Superior temporal gyrus (tissue), 1 donor: ENCODE data around the gene BOLA1.

Experiments used
- DNase-seq: peaks from one replicate; pipeline ENCODE4 v3.0.0-alpha.2; 2016; ENCODE audit errors: extremely low spot score

Gene BOLA1

DNA sequence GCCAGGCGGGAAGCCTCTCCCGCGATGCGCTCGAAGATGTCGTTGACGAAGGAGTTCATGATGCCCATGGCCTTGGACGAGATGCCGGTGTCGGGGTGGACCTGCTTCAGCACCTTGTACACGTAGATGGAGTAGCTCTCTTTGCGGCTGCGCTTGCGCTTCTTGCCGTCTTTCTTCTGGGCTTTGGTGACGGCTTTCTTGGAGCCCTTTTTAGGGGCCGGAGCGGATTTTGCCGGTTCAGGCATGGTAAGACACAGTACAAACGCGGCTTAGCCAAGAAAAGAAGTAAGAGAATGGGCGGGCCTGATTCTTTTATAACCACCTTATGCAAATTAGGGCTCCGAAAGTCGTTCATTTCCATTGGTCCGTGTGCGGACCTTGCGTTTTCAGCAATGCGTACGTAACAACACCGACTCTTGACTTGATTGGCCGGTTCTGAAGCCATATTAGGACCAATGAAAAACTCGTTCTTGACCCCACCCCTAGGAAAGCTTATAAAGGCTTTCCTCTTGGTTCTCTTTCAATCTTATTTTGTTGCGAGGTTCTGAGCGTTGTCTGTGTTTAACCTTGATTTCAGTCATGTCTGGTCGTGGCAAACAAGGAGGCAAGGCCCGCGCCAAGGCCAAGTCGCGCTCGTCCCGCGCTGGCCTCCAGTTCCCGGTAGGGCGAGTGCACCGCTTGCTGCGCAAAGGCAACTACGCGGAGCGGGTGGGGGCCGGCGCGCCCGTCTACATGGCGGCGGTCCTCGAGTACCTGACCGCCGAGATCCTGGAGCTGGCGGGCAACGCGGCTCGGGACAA is 12.8 kb upstream of the BOLA1 start:
- DNase-seq = peak; percentile 100

DNA sequence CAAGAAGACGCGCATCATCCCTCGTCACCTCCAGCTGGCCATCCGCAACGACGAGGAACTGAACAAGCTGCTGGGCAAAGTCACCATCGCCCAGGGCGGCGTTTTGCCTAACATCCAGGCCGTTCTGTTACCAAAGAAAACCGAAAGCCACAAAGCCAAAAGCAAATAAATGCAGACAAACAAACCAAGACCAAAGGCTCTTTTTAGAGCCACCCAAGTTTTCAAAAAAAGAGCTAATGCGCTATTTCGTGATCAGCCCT is 12.2 kb upstream of the BOLA1 start:
- peak; percentile 64 for DNase-seq

DNA sequence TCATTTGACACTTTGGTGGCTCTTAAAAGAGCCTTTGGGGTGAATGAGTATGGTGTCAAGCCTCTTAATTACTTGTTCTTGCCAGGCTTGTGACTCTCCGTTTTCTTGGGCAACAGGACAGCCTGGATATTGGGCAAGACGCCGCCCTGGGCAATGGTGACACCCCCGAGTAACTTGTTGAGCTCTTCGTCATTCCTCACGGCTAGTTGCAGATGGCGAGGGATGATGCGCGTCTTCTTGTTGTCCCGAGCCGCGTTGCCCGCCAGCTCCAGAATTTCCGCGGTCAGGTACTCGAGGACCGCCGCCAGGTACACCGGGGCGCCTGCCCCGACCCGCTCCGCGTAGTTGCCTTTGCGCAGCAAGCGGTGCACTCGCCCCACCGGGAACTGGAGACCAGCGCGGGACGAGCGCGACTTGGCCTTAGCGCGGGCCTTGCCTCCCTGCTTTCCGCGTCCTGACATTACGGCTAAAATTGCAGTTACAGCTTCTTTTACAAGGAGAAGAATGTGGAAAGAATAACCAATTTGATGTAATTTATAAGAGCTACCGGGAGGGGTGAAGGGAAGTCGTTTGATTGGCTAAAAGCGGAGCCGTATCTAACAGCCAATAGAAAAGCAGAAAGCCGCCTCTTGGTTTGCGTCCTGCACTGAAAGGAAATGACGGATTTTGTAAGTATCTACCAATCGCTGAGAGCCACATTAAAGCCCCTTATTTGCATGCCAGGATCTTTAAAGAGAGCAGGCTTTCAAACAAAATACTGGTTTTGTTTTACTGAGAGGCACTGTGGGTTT is 11.7 kb upstream of the BOLA1 start:
- peak; percentile 100 for DNase-seq

DNA sequence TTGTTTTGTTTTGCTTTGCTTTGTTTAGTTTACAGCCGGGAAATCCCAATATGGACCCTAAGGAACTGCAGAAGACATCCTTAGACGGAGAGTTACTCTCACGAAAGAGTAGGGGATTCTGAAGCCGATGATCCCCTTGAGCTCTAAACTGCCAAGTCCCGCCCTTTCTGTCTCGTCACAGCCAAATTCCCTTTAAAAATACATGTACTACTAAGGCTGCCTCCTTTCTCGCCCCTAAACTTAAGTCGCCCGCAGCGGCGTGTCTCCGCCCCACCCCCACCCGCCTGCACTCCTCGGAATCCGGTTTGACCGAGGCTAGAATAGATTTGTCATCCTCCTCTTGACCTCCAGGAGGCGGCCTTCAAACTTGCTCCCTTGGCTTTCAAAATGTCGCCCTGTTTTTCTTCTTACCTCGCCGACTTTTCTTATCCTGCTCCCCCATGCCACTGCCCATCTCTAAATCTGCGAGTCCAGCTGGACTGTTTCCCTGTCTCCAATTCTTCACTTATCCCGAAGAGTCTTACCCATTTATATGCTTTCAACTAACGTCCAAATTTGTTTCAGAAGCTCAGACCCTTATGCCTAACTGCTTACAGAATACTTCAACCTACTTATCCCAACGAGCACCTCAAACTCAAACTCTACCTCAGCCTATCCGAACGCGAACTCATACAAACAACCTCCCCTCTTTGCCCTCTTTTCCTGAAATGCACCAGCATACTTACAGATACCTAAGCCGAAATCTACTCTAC is 10.9 kb upstream of the BOLA1 start:
- no peak for DNase-seq

DNA sequence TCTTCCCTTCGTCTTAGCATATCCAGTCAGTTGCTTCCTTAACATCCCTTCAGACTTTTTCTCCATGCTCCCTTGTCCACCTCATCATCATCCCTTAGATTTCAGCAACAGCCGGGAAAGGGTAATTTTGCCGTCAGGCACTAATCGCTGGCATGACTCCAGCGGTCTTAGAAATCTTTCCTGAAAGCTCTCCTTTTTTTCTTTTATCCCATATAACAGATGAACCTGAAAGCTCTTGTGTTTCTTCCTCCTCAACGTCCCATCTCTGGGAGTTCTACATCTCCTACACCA is 10.4 kb upstream of the BOLA1 start:
- no peak for DNase-seq

DNA sequence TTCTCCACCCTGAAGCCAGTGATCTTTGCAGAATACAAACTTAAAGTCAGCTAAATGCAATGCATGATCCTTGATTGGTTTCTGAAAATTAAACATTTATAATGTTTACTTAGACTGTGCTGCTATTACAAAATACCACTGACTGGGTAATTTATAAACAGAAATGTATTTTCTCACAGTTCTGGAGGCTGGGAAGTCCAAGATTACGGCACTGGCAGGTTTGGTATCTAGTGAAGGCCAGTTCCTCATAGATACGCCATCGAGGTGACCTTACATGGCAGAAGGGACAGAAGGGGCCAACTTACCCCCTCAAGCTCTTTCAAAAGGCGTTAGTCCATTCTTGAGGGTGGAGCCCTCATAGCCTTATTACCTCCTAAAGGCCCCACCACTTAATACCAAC is 2.8 kb upstream of the BOLA1 start:
- no peak for DNase-seq

DNA sequence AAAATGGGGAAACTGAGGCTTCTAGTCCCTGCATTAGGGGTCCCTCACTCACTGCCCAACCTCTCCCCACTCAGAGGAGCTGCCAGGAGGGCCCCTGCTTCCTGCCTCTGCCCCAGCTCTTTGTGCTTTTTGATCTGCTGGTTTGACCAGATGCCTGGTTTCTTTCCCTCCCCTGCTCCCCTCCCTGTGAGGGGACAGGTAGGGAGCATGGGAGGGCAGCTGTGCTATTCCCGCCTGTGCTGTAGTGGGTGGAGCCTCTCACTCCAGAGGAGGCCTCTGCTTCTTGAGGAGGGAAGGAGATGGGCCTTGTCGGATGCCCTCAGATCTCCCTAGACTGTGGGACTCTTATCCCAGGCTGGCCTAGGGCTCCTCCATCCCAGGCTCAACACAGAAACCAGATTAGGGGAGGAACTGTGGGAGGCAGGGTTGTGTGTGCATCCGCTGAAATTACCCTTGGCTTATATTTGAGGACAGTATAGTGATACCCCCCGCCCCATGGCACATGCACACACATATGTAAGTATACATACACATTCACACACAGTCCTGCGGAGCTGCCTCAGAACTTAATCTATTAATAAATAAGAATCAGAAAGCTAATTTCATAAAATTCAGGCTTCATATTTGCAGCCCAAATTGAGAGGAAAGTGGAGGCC is 4.6 kb downstream of the BOLA1 start:
- no peak for DNase-seq

DNA sequence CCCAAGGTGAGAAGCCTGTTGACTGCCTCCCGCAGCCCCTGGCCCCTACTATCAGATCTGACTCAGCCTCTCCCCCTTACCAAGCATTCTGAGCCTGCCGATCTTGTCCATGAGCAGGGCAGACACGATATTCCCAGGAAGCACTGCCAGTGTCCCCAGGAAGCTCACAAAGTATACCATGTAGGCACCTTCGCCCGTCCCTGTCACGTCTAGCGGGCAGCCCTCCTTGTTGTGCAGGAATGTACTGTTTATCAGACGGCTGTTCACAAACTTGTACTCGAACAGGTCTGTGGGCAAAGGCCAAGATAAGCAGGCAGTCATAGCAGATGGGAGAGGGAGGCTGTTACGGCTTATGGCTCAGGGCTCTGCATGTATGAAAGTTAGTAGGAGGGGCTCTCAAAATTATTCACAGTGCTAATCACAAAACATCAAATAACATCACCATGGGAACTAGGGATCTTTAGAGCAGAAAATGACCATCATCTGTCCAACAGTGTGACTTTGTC is 7.3 kb downstream of the BOLA1 start:
- no peak for DNase-seq

DNA sequence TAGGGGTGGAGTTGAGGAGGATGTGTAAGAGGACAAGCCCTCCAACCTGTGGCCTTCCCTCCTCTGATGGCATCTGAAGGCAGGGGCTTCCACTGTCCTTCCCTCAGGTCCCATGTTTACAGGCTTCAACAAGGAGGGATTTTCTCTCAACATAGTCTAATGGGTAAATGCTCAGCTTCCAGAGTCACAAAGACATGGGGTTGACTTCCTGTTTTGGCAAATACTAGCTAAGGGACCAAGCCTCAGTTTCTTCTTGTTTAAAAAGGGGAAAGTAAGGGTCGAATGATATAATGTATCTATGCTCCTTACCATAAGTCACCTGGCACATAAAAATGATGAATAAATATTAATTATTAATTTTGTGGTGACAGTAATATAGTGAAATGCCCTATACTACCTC is 15.2 kb downstream of the BOLA1 start:
- no peak for DNase-seq

DNA sequence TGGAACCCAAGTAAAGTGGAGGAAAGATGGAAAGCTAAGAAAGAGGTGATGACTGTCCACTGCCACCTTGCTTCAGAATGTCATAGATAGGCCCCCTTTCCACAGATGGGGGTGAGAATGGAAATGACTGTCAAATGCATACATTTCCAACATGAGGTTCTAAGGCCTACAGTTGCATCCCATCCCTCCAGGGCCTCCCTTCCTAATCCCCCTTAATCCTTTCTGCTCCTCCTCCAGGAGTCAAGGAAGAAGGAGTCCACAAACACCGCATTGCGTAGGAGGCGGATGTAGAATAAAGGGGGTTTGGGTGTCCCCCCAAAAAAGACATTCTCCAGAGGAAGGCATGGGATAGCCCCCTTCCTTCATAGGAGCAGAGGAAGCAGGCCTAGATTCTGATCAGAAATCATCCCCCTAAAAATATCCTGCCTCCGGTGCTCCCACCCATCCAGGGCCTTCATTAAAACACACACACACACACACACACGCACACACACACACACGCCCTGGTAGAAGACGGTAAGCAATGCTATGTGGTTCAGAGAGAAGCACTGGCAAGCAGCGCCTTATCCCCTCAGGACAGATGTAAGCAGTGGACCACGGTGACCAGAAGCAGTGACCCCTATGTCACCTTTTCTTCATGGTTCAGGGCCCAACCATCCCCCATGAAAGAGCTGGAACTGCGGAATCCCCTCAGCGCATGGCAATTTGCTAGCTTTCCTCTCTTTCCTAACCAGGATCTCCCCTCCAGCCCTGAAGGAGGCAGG is 16.2 kb downstream of the BOLA1 start:
- DNase-seq = no peak

DNA sequence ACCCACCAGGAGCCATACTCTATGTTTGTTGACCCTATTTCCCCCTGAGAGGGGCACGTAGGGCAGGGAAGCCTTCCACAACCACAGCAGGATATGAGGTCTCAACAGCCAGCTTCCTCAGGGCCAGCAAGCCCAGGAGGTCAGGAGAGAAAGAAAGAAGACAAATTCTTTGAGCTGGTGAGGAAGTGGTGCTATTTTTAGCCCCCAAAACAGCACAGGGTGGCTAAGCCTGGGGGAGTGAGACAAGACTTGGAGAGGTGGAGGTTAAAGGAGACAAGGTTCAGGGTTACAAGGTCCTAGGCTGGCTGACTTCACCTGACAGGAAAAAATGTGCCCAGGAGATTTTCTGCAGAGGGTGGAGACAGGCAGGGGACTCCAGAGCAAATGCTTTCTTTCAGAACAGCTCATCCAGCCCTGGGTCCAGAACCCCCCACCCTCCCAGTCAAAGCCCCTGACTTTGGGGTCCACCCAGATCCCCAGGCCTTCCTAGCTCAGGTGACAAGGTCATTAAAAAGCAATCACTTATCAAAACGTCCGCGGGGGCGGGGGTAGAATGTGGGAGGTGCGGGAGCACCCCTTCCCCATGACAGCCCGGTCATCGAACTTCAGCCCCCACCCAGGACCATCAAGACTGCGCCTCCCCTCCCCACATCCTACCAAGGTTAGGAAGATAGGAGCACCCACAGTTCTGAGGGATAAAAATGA is 17.0 kb downstream of the BOLA1 start:
- DNase-seq = no peak

DNA sequence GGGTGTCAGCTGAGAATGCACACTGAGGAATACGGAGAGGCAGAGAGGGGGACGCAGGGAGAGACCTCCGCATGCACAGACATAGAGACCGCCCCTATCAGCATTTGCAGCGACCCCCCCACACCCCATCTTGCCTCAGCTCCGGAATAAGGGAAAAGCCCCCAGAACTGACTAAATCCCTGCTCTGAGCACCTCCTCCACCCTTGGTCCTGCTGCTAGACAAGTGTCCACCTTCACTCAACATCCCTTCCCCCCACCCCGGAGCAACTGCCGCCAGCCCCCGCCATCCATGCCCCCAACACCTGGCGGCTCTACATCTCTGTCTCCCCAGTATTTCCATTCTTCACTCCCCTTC is 17.5 kb downstream of the BOLA1 start:
- DNase-seq = no peak

DNA sequence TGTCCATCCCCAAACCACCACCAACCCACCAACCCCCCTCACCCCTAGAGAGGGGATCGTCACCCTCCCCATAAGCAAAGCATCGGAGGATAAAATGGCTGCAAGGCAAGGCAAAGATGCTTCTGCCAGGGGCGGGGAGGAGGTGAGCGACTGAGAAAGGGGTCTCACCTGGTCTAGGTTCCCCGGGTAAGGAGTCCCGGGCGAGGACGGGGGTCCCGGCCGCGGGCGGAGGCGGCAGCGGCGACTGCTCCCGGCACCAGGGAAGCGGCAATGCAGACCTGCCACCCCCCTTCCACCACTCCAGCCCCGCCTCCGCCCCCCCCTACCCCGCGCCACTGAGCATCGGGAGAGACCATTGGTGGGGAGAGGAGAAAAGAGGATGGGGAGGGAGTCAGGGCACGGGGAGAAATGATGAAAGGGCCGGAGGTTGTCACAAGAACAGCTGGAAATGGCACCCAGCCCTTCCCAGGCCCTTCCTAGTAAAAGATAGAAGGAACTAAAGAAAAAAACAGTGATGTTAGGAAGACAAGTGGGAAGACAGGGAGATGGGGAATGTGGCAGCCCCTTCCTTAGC is 18.3 kb downstream of the BOLA1 start, which contains the start of gene SV2A:
SV2A (minus strand) TSS at position 274 of the 574 bp plus-strand sequence. CDS start 4,004 bp downstream, outside the sequence.
- DNase-seq = peak; percentile 72

DNA sequence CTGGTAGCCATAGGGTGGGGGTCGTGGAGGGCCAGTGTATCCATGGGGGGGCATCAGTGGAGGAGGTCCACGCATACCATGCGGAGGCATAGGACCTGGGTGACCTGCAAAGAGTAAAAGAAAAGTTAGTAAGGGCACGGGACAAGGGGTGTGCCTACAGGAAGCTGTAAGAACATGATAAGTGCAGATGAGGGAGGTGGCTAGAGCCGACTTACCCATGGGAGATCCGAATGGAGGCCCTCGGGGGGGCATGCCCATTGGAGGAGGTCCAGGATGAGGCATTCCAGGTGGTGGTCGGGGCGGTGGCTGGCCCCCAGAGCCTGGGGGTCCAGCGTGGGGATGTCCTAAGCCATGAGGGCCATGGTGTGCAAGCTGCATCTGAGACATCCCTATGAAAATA is 24.3 kb downstream of the BOLA1 start:
- no peak for DNase-seq

DNA sequence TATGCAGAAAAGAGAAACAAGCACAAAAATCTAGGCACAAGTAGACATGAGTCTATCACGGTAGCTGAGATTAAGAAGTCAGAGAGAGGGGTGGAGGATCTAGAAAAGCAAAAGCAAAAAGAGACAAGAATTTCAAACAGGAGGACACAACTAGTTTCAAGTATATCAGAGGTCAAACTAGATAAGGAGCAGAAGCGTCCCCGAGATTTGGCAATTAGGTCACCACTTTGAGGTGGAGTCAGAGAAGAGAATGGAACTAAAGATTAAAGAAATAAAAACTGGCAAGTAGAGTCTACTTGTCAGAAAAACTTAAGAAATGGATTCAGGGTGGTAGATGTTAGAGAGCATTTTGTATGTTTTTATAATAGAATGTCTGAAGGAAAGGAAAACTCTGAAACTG is 26.0 kb downstream of the BOLA1 start:
- DNase-seq = no peak

DNA sequence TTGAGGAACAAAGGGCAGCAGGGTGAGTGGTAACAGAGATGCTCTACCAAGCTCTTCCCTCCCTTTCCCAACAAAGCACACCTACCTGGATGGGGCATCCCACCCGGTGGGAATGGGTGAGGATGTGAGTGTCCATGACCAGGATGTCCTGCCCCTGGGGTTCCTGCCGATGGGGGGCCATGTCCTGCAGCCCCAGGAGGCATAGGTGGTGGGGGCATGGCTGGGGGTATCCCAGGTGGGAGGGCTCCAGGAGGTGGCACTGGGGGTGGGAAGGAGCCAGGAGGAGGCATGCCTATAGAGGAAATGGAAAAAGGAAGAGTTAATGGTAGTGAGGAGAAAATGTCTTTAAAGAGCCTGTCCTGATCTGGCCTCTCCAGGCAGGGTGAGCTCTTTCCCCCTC is 26.4 kb downstream of the BOLA1 start:
- DNase-seq = no peak

DNA sequence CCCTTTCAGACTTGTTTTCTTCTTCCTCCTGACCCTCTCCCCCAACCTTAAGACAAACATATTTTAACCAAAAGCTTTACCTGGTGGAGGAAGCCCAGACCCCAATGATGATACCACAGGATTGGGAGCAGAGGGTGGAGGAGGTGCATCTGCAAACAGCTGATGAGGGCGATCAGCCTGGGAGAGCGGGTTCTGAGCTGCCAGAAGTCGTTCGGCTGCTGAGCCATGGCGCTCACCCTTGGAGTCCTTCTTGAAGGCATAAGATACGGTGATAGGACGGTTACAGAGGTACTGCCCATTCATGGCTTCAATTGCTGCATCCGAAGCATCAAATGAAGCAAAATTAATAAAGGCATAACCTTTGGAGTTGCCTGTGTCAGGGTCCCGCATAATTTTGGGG is 26.9 kb downstream of the BOLA1 start:
- no peak for DNase-seq

DNA sequence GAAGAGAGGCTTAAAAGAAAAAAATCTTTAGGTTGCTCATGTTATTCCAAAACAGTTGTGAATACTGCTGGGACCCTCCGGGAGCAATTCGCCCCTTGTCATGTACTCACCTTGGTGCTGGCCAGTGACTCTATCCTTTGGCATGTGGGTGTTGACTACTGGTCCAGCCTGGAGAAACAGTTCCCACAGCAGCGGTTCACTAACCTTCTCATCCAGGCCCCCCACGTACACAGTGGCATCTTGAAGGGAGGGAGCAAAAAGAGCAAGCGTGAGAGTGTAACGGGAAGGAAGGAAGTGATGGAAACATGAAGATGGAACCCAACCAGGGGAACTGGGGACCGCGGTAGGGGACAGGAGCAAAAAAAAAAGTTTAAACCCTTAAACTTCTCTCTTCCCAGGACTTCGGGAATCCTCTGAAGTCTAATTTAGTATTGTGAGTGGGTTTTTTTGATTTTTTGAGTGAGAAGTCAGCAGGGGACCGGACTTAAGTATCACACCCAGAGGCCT is 27.7 kb downstream of the BOLA1 start:
- no peak for DNase-seq

DNA sequence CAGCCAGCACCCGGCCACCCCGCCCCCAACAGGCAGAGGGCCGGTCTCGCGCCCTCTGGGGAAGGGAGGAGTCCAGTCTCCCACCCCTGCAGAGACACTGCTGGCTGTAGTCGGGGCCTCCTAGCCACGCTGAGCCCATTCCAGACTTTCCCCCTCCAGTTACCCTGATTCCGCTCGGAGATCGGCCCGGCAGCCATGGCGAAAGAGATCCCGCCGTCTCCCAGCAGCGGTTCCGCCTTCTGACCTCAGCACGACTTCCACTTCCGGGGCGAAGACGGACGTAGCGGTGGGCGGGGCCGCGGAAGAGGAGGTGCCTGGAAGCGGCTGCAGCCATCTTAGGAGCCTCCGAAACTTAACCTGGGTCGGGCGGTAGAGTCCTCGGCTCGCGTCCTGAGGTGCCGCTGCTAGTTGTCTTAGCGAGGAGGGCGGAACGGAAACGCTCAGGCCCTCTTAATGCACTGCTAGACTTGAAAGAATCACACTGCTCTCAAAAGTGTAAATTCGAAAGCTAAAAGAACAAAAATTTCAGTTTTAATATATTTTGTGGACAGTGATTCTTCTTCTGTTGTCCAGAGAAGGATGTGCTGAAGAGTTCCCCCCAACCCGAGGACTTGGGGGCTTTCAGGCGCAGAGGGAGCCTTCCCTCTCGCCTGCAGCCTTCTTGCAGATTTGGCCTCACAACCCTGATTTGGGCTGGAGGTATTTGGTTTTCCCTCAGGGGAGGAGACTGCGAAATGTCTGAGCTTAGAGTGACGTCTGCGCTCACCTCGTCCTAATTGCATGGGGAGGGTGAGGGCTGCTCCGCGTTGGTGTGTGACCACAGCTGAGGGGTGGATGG is 28.4 kb downstream of the BOLA1 start, which contains the start of gene SF3B4:
SF3B4 (minus strand) TSS at position 241 of the 838 bp plus-strand sequence; CDS start at position 197, 44 bp downstream.
- DNase-seq = peak; percentile 97
